ENCODE results near the gene NRL.

DNA sequence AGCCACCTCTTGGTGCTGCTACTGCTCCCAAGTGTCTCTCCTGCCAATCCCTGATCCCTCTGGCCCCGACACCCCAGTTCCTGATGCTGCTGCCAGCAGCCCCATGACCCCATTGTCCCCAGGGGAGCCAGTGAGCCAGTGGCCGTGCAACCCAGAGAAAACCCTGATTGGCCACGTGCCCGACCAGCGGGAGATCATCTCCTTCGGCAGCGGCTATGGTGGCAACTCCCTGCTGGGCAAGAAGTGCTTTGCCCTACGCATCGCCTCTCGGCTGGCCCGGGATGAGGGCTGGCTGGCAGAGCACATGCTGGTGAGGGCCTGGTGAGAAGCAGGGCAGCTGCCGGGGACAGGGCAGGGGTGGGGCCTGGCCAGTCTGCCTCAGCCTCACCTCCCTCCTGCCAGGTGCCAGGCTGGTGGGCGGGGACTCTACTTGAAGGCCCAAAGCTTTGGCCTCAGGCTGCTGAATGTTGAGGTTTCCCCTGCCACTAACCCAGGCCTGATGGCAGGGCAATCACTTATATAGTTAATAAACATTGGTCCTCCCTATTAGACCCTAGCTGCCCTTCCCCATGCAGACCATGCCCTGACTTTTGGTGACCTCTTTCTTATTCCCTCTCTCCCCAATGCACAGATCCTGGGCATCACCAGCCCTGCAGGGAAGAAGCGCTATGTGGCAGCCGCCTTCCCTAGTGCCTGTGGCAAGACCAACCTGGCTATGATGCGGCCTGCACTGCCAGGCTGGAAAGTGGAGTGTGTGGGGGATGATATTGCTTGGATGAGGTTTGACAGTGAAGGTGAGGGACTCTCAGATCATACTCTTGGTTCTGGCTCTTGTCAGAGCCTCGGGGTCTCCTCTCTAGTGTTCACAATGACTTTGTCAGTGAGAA, 15.6 kb downstream of the NRL start:
- TF ChIP-seq, protein P1, sequence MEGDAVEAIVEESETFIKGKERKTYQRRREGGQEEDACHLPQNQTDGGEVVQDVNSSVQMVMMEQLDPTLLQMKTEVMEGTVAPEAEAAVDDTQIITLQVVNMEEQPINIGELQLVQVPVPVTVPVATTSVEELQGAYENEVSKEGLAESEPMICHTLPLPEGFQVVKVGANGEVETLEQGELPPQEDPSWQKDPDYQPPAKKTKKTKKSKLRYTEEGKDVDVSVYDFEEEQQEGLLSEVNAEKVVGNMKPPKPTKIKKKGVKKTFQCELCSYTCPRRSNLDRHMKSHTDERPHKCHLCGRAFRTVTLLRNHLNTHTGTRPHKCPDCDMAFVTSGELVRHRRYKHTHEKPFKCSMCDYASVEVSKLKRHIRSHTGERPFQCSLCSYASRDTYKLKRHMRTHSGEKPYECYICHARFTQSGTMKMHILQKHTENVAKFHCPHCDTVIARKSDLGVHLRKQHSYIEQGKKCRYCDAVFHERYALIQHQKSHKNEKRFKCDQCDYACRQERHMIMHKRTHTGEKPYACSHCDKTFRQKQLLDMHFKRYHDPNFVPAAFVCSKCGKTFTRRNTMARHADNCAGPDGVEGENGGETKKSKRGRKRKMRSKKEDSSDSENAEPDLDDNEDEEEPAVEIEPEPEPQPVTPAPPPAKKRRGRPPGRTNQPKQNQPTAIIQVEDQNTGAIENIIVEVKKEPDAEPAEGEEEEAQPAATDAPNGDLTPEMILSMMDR (IDR thresholded peaks at IDR 0.05) = no peak
- TF ChIP-seq POLR2A (IDR thresholded peaks at IDR 0.05) = no peak
